Mammary epithelial cell (primary cell): ENCODE results near the gene WDR45B.

Experiments
- EZH2 ChIP-seq: IDR thresholded peaks from 2 replicates; pipeline ENCODE4 v1.6.1; 2012; ENCODE audit warnings: low read length, inconsistent platforms, borderline replicate concordance
- TF ChIP-seq, protein P1 (sequence below), 2 donors: IDR thresholded peaks in 1 of 2; conservative IDR thresholded peaks in 1 of 2; 2 replicates each; pipeline ENCODE4 v1.5.1; 2011 to 2012; ENCODE audit warnings: inconsistent platforms in 2 of 2, low read length in 2 of 2, mild to moderate bottlenecking in 2 of 2, control low read depth in 1 of 2, low read depth in 1 of 2; ENCODE audit not compliant: insufficient read depth in 1 of 2; ENCODE audit errors: extremely low read depth in 1 of 2

DNA sequence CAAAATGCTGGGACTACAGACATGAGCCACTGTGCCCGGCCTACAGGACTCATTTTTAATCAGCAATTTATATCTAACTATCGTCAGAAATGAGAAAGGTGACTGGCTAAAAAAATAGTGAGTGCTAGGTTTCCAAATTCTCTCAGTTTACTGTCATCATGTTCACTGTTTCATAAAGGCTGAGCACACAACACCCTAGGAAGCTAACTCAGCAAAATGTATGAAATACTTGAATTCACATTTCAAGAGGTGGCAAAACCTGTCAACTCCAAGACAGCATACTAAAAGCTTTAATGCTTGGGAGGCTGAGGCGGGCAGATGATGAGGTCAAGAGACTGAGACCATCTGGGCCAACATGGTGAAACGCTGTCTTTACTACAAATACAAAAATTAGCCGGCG is 16.7 kb downstream of the WDR45B start:
- TF ChIP-seq EZH2 = no peak
- TF ChIP-seq, protein P1, sequence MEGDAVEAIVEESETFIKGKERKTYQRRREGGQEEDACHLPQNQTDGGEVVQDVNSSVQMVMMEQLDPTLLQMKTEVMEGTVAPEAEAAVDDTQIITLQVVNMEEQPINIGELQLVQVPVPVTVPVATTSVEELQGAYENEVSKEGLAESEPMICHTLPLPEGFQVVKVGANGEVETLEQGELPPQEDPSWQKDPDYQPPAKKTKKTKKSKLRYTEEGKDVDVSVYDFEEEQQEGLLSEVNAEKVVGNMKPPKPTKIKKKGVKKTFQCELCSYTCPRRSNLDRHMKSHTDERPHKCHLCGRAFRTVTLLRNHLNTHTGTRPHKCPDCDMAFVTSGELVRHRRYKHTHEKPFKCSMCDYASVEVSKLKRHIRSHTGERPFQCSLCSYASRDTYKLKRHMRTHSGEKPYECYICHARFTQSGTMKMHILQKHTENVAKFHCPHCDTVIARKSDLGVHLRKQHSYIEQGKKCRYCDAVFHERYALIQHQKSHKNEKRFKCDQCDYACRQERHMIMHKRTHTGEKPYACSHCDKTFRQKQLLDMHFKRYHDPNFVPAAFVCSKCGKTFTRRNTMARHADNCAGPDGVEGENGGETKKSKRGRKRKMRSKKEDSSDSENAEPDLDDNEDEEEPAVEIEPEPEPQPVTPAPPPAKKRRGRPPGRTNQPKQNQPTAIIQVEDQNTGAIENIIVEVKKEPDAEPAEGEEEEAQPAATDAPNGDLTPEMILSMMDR (conservative IDR thresholded peaks at IDR 0.05 in 1 of 2, IDR thresholded peaks at IDR 0.05 in 1 of 2; ENCODE audit: extremely low read depth in 1 of 2, insufficient read depth in 1 of 2, low read depth in 1 of 2, low read length in 2 of 2) = no peak
